OCI-LY3 (cell line): ENCODE measurements around the gene CERS6.

Source experiments
- CTCF ChIP-seq: fragments of 200-600, 300-600 bp; sonication (generic); IDR thresholded peaks from 2 replicates; pipeline ENCODE4 v1.5.1; 2014; ENCODE audit warnings: antibody characterized with exemption, low read length, low read depth
- EZH2phosphoT487 ChIP-seq: fragments of 200-600 bp; shearing (Covaris generic); IDR thresholded peaks from 2 replicates; pipeline ENCODE4 v1.6.1; 2018; ENCODE audit warnings: antibody characterized with exemption, mixed run types, low read depth

DNA sequence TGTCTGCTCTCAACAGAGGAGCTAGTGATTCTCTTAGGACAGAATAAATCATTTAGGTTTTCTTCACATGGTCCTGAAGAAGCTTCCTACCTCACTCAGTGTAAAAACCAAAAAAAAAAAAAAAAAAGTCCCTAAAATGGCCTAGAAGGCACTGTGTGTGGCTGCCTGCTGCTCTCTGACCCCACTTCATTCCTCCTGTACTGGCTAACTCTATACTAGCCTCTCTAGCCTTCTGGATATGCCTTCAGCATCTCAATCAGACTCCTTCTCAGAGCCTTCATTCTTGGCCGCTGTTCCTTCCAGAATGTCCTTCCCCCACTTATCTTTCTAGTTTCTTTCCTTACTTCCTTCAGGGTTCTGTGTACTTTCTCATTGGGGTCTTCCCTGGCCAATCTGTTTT is 82.1 kb downstream of the CERS6 start:
- TF ChIP-seq CTCF (no peak), EZH2phosphoT487 (no peak)
